Activated naive CD8-positive, alpha-beta T cell (primary cell): Measurements from ENCODE around the gene RPAIN.

ENCODE experiments used
- H3K27ac Mint-ChIP-seq: one replicate; pipeline ENCODE4 v1.8.0; 2021; ENCODE audit warnings: mixed read lengths
- H3K27me3 Mint-ChIP-seq: one replicate; pipeline ENCODE4 v1.8.0; 2021; ENCODE audit warnings: mixed read lengths
- H3K36me3 Mint-ChIP-seq: one replicate; pipeline ENCODE4 v1.8.0; 2021; ENCODE audit warnings: mixed read lengths
- H3K4me1 Mint-ChIP-seq: one replicate; pipeline ENCODE4 v1.8.0; 2021; ENCODE audit warnings: low read depth, mixed read lengths
- H3K4me3 Mint-ChIP-seq: one replicate; pipeline ENCODE4 v1.8.0; 2021; ENCODE audit warnings: mild to moderate bottlenecking, mixed read lengths
- H3K9me3 Mint-ChIP-seq: one replicate; pipeline ENCODE4 v1.8.0; 2021; ENCODE audit warnings: low read depth, mixed read lengths

RPAIN gene, protein sequence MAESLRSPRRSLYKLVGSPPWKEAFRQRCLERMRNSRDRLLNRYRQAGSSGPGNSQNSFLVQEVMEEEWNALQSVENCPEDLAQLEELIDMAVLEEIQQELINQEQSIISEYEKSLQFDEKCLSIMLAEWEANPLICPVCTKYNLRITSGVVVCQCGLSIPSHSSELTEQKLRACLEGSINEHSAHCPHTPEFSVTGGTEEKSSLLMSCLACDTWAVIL

GRCh38 chr17:5419959-5420653 lies at the start of gene RPAIN:
Gene RPAIN, plus strand, starts transcription at chr17:5420182. Its CDS starts 29 bp downstream, at chr17:5420211.
- Mint-ChIP-seq H3K4me3 (peak within 1 kb of the TSS; percentile 100), H3K36me3 (peaks cover 7% of the 10 kb centered on the region), H3K4me1 (peaks cover 47% of the 10 kb centered on the region), H3K27ac (peak within 1 kb of the TSS; percentile 100), H3K27me3 (no peaks in the 10 kb centered on the region), H3K9me3 (no peaks in the 10 kb centered on the region)

DNA sequence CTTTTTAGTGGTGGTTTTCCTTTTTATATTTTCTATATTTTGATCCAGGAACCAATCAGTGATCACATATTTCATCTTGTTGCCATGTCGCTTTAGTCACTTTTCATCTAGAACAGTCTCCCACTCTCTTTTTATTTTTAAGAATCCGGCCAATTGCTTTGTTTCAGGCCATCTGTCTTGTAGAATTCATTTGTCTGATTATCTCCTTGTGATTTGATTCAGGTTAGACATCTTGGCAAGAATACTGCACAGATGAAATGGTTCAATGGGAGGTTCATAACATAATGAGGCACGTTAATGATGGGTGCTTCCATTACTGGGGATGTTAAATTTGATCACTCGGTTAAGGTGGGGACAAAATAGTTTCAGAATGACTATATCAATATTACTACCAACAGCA lies 49.6 kb upstream of the RPAIN start:
- no peak overlapping the region for H3K4me3 Mint-ChIP-seq
- no peak overlapping the region for H3K27ac Mint-ChIP-seq
- H3K27me3 Mint-ChIP-seq: no peaks in the 10 kb centered on the region
- peaks cover 2% of the 10 kb centered on the region for H3K4me1 Mint-ChIP-seq
- H3K9me3 Mint-ChIP-seq: no peaks in the 10 kb centered on the region
- peaks cover 6% of the 10 kb centered on the region for H3K36me3 Mint-ChIP-seq

GRCh38 chr17:5373112-5373511 lies 46.9 kb upstream of the RPAIN start:
- Mint-ChIP-seq H3K27ac (no peak overlapping the region), H3K9me3 (no peaks in the 10 kb centered on the region), H3K36me3 (peaks cover 9% of the 10 kb centered on the region), H3K4me1 (peaks cover 2% of the 10 kb centered on the region), H3K27me3 (no peaks in the 10 kb centered on the region), H3K4me3 (no peak overlapping the region)

DNA sequence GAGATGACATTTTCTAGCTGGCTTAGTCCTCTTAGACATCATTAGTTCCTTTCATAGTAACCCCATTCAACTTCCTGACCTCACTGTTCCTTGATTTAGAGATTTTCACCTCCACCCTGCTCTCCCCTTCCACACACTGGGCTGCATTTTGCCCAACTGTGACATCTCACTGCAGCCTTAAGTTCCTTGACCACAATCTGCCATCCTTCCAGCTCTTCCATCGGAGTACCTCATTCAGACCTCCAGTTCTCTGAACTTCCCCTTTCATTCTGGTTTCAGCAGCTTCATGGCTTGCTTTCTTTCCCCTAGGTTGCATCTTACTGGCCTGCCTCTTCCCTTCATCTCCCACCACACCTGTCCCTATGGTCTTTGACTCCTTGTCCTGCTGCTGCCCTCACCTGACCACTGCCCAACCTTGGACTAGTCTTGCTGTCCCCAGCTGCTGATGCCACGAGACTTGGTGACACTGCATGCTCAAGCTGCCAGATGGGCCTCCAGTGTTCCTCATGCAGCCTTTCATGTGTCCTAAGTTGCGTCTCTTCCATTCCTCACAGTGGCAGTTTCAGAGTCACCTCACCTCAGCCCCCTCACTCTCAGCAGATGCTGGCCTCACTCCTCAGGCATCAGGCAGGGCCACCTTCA lies 41.3 kb upstream of the RPAIN start:
- Mint-ChIP-seq H3K4me3 (no peak overlapping the region), H3K27ac (peak overlapping the region; percentile 62), H3K4me1 (peaks cover 3% of the 10 kb centered on the region), H3K36me3 (peaks cover 12% of the 10 kb centered on the region), H3K9me3 (no peaks in the 10 kb centered on the region), H3K27me3 (no peaks in the 10 kb centered on the region)

- Mint-ChIP-seq H3K27me3 (no peaks in the 10 kb centered on the region), H3K9me3 (no peaks in the 10 kb centered on the region), H3K36me3 (peaks cover 11% of the 10 kb centered on the region), H3K4me3 (no peak overlapping the region), H3K27ac (peak overlapping the region; percentile 62), H3K4me1 (peaks cover 2% of the 10 kb centered on the region)
Measured at GRCh38 chr17:5379351-5380107, 40.5 kb upstream of the RPAIN start.

DNA sequence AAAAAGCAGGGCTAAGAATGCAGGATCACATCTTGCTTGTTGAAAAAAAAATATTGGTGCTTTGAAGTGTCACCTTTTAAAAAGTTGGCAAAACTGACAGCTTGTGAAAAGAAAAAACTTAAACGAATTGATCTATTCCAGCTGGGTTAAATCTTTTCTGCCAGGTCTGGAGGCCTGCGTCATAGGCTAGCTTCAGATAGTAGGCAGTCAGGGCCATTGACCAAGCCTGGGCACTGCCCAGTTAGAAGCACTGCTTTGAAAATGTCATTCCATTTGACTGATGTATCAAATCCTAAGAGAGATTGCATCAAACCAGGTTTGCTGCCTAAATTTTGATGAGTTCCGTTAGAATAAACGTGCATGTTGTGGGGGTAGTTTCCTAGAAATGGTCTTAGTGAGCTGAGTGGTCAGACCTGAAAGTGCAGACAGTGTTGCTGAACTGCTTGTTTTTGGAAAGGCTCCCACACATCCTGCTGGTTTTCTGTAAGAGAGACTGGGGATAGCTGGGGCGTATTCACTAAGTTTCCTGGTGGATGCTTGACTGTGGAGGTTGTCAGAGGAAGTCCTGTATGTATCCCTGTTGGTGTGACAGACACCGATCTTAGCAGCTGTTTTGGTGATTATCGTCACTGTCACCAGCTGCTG lies 39.4 kb upstream of the RPAIN start:
- Mint-ChIP-seq H3K36me3 (peaks cover 11% of the 10 kb centered on the region), H3K4me3 (no peak overlapping the region), H3K27me3 (no peaks in the 10 kb centered on the region), H3K4me1 (peaks cover 2% of the 10 kb centered on the region), H3K9me3 (no peaks in the 10 kb centered on the region), H3K27ac (peak overlapping the region; percentile 69)

GRCh38 chr17:5381542-5381941 lies 38.4 kb upstream of the RPAIN start:
- Mint-ChIP-seq H3K36me3 (peaks cover 11% of the 10 kb centered on the region), H3K27ac (peak overlapping the region; percentile 64), H3K4me1 (peaks cover 2% of the 10 kb centered on the region), H3K9me3 (no peaks in the 10 kb centered on the region), H3K4me3 (peak overlapping the region; percentile 40), H3K27me3 (no peaks in the 10 kb centered on the region)

DNA sequence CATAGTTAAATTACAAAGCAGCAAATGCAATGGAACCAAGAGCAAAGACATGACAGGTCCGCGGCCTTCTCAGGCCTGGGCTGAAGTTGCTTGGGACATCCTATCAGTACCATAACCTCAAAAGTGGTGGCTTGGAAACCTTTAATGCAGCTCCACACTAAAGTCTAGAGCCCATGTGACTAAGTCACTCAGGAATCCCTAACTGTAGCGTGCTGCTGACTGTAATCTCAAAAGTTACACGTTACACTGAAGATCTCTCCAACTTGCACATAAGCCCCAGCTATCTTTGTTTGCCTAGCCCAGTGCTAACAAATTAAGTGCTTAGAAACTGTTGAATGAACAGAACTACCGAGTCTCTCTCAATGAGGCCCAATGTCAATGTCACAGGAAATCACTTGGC lies 28.3 kb upstream of the RPAIN start:
- Mint-ChIP-seq H3K36me3 (peaks cover 25% of the 10 kb centered on the region), H3K27ac (peak overlapping the region; percentile 36), H3K4me1 (peaks cover 16% of the 10 kb centered on the region), H3K27me3 (no peaks in the 10 kb centered on the region), H3K4me3 (no peak overlapping the region), H3K9me3 (no peaks in the 10 kb centered on the region)

DNA sequence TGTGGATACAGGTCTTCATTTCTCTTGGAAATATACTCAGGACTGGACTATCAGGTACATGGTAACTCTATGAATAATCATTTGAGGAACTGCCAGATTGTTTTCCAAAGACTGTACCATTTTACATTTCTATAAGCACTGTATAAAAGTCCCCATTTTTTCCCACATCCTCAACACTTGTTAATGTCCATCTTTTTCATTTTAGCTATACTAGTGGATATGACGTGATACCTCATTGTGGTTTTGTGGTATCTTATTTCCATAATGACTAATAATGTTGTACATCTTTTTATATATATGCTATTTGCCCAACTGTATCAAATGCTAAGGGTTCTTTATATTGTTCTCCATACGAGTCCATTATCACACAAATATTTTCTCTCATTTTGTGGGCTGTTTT lies 23.4 kb upstream of the RPAIN start:
- Mint-ChIP-seq H3K4me1 (peaks cover 7% of the 10 kb centered on the region), H3K36me3 (peaks cover 22% of the 10 kb centered on the region), H3K4me3 (no peak overlapping the region), H3K27me3 (no peaks in the 10 kb centered on the region), H3K27ac (peak overlapping the region; percentile 41), H3K9me3 (no peaks in the 10 kb centered on the region)

DNA sequence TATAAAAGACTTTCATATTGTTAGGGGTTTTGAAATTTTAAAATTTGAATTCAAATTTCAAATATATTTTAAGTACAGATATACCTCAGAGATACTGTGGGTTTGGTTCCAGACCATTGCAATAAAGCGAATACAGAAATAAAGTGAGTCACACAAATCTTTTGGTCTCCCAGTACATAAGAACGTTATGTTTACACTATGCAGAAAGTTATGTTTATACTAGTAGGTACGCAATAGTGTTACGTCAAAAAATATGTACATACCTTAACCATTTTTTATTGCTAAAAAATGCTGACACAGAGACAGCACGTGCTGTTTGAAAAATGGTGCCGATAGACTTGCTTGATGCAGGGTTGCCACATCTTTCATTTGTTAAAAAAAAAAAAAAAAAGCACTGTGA lies 20.2 kb upstream of the RPAIN start:
- Mint-ChIP-seq H3K9me3 (no peaks in the 10 kb centered on the region), H3K4me1 (peaks cover 11% of the 10 kb centered on the region), H3K27ac (no peak overlapping the region), H3K4me3 (no peak overlapping the region), H3K27me3 (no peaks in the 10 kb centered on the region), H3K36me3 (peaks cover 11% of the 10 kb centered on the region)

- Mint-ChIP-seq H3K27ac (no peak overlapping the region), H3K9me3 (no peaks in the 10 kb centered on the region), H3K27me3 (no peaks in the 10 kb centered on the region), H3K4me3 (no peak overlapping the region), H3K4me1 (peaks cover 17% of the 10 kb centered on the region), H3K36me3 (peaks cover 9% of the 10 kb centered on the region)
Measured at GRCh38 chr17:5405400-5405799, 14.6 kb upstream of the RPAIN start.

- no peak overlapping the region for H3K27ac Mint-ChIP-seq
- H3K4me1 Mint-ChIP-seq: peaks cover 32% of the 10 kb centered on the region
- no peaks in the 10 kb centered on the region for H3K27me3 Mint-ChIP-seq
- peaks cover 11% of the 10 kb centered on the region for H3K36me3 Mint-ChIP-seq
- no peak overlapping the region for H3K4me3 Mint-ChIP-seq
- no peaks in the 10 kb centered on the region for H3K9me3 Mint-ChIP-seq
Measured at GRCh38 chr17:5408186-5408585, 11.8 kb upstream of the RPAIN start.

DNA sequence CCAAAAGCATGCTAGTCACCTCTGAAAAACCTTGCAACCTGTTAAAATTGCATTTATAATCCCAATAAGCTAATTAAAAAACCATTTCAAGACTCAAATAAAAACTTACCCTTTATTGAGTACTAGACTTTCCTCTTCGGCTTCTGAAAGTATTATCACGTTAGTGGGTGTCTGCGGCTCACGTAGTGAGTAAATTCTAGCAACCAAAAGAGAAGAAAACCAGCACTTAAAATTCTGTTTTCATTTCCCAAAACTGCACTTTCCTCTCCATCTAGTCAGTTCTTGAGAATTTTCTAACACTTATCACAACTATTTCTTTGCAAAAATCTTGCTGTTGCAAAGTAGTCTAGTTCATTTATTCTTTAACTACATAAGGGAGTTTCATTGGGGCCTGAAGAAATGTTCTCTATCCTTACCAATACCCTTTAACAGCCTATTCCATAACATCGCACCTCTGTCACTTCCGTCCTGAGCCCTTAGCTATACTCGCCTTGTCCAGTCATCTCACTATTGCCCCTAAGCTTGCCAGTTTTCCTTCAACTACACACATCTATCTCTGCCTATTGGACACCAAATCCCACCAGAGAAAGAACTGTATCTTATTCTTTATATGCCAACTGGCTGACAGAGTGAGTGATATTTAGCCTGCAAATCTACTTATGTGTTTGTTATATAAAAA lies 9.2 kb upstream of the RPAIN start:
- Mint-ChIP-seq H3K27ac (peak overlapping the region; percentile 47), H3K27me3 (no peaks in the 10 kb centered on the region), H3K4me3 (no peak overlapping the region), H3K4me1 (peaks cover 41% of the 10 kb centered on the region), H3K36me3 (peaks cover 18% of the 10 kb centered on the region), H3K9me3 (no peaks in the 10 kb centered on the region)

DNA sequence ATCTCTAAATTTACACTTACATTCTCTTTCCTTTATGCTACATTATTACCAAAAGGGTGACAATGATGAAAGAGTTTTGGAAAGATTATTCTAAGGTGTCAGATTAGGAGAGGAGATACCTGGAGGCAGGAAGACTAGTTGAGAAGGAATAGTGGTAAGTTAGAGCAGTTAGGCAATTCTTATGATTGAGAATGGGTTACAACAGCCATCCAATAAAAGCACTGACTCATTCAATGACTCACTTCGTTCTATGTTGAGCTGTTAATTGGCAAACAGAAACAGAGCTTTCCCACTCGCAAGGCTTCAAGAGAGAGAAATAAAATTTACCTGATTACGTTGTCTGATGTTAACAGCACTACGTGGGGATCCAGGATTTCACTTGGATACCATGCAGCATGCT lies 6.3 kb upstream of the RPAIN start:
- Mint-ChIP-seq H3K27ac (peak overlapping the region; percentile 73), H3K27me3 (no peaks in the 10 kb centered on the region), H3K4me3 (peak overlapping the region; percentile 20), H3K36me3 (peaks cover 16% of the 10 kb centered on the region), H3K4me1 (peaks cover 52% of the 10 kb centered on the region), H3K9me3 (no peaks in the 10 kb centered on the region)
